HG03457 (cell line): ENCODE measurements around the gene SFXN1.
"Not testable (repeated sequence)": the region's sequence is repeated elsewhere in the genome, so short reads cannot be mapped to it uniquely, and the experiment has no call there.

ENCODE experiments used
- ATAC-seq: cut with Tn5 transposase; IDR thresholded peaks from one replicate; pipeline ENCODE4 v1.9.1; 2021; ENCODE audit warnings: moderate number of reproducible peaks; ENCODE audit not compliant: unreplicated experiment

The SFXN1 gene

GRCh38 chr5:175493260-175493659 lies 14.9 kb downstream of the SFXN1 start:
- ATAC-seq, result no peak

GRCh38 chr5:175493726-175494125 lies 15.4 kb downstream of the SFXN1 start:
- ATAC-seq, result no peak

GRCh38 chr5:175494264-175495183 lies 16.2 kb downstream of the SFXN1 start:
- ATAC-seq, result no peak

- ATAC-seq, result no peak
These were observed 23.4 kb downstream of the SFXN1 start for GRCh38 chr5:175501759-175502158.

- not testable (repeated sequence) for ATAC-seq
These were observed 29.3 kb downstream of the SFXN1 start for GRCh38 chr5:175507671-175508070.

GRCh38 chr5:175508896-175509295 lies 30.5 kb downstream of the SFXN1 start:
- ATAC-seq, result no peak

GRCh38 chr5:175513297-175513696 lies 34.9 kb downstream of the SFXN1 start:
- ATAC-seq, result no peak

- ATAC-seq, result no peak
These were observed 35.4 kb downstream of the SFXN1 start for GRCh38 chr5:175513726-175514125.

- no peak for ATAC-seq
These were observed 38.8 kb downstream of the SFXN1 start for GRCh38 chr5:175516933-175517823.

- ATAC-seq, result no peak
These were observed 39.6 kb downstream of the SFXN1 start for GRCh38 chr5:175517824-175518450.

GRCh38 chr5:175519006-175519405 lies 40.6 kb downstream of the SFXN1 start:
- no peak for ATAC-seq

GRCh38 chr5:175520321-175520720 lies 42.0 kb downstream of the SFXN1 start:
- ATAC-seq, result no peak

GRCh38 chr5:175520873-175521272 lies 42.5 kb downstream of the SFXN1 start:
- ATAC-seq, result no peak

- ATAC-seq, result no peak
These were observed 43.0 kb downstream of the SFXN1 start for GRCh38 chr5:175521313-175521833.

- ATAC-seq, result no peak
These were observed 44.9 kb downstream of the SFXN1 start for GRCh38 chr5:175523292-175523691.

- no peak for ATAC-seq
These were observed 45.9 kb downstream of the SFXN1 start for GRCh38 chr5:175524211-175524610.

GRCh38 chr5:175526691-175527090 lies 48.3 kb downstream of the SFXN1 start:
- ATAC-seq, result no peak

- no peak for ATAC-seq
These were observed 53.0 kb downstream of the SFXN1 start for GRCh38 chr5:175531361-175531760.

GRCh38 chr5:175534070-175534932 lies 55.9 kb downstream of the SFXN1 start:
- ATAC-seq, result peak; percentile 91

- ATAC-seq, result not testable (repeated sequence)
These were observed 57.0 kb downstream of the SFXN1 start for GRCh38 chr5:175535331-175535730.
